Loucy (cell line): ENCODE measurements around the gene WHRN.

Source experiments
- CTCF ChIP-seq: fragments of 200-600 bp; sonication (generic); conservative IDR thresholded peaks from 2 replicates; pipeline ENCODE4 v1.5.1; 2014; ENCODE audit warnings: mild to moderate bottlenecking, antibody characterized with exemption, low read length
- EZH2phosphoT487 ChIP-seq: fragments of 200-600 bp; IDR thresholded peaks from 2 replicates; pipeline ENCODE4 v1.6.1; 2018; ENCODE audit warnings: antibody characterized with exemption, mild to moderate bottlenecking, moderate library complexity, borderline replicate concordance

- no peak for TF ChIP-seq CTCF
- TF ChIP-seq EZH2phosphoT487, result no peak
These were observed 38.0 kb downstream of the WHRN start for GRCh38 chr9:114467226-114467750.
